ENCODE data around the gene PNPLA1.

- TF ChIP-seq GATA2 (IDR thresholded peaks at IDR 0.05; ENCODE audit: low read depth, low read length) (no peak), GATA3 (IDR thresholded peaks at IDR 0.05; ENCODE audit: low read depth, low read length) (no peak)
Observed at GRCh38 chr6:36292170-36292569, 22.3 kb downstream of the PNPLA1 start.

Data from SH-SY5Y (cell line).